COLO668 (cell line): ENCODE results near the gene PHF2.

Experiments
- DNase-seq: peaks from one replicate; lab custom pipeline; 2025; ENCODE audit not compliant: unreplicated experiment; lab: John Stamatoyannopoulos, UW

The PHF2 gene

GRCh38 chr9:93598647-93599241, 22.4 kb downstream of the PHF2 start:
- DNase-seq: no peak

- DNase-seq: peak; percentile 72
Observed at GRCh38 chr9:93599571-93600403, 23.4 kb downstream of the PHF2 start.

- peak; percentile 94 for DNase-seq
Observed at GRCh38 chr9:93600504-93600903, 24.1 kb downstream of the PHF2 start.

DNA sequence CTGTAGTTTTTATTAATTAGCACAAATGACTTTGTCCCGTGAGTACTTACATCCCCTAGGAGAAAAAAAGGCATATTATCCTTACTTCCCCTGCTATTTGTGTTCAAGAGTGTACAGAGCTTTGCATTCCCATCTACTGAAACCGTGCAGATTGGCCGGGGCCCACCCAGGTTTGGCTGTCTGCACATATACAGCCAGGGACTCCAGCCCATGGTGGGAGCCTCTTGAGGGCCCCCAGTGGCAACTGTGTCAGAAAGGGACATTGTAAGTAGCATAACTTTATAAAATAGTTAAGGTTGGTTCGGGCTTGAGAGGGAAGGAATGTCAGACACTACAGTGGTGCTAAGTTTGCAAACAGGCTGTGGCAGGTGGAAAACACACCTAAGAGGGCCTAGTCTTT, 24.7 kb downstream of the PHF2 start:
- DNase-seq: no peak

DNA sequence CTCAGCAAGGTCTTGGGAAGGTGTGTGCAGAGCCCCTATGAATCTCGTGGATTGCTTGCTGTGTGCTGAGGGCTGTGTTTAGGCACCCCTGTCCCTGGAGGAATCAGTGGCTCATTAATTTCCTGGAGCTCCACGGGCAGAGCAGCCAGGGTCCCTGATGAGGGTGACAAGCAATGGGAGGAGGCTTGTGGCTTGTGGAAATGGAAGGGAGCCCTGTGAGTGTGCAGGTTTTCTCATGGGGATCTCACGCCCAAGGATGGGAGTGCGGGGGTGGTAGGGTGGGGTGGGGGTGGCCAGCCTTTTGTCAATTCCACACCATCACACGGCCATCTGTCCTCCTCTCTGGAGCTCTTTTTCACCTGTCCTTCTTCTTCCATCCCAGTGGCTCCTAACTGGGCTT, 25.3 kb downstream of the PHF2 start:
- no peak for DNase-seq

GRCh38 chr9:93603011-93603410, 26.6 kb downstream of the PHF2 start:
- no peak for DNase-seq

DNA sequence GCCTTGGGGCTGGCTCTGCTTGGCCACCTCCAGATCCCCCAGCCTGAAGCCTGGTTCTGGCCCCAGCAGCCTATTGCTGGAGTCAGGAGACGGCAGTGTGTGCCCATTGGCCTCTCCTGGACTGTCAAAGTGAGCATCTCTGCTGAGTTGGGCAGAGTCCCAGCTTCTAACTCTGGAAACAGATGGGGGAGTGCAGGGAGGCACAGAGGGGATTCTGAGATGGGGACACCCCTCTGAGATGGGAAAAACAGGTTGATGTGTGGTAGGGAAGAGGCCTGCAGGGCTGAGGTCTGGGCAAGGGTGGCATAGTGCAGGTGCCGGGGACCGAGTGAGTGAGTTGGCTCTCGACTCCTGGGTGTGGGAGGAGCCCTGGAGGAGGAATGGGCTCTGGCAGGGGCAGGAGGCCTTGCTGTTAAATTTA, 27.5 kb downstream of the PHF2 start:
- DNase-seq: no peak

DNA sequence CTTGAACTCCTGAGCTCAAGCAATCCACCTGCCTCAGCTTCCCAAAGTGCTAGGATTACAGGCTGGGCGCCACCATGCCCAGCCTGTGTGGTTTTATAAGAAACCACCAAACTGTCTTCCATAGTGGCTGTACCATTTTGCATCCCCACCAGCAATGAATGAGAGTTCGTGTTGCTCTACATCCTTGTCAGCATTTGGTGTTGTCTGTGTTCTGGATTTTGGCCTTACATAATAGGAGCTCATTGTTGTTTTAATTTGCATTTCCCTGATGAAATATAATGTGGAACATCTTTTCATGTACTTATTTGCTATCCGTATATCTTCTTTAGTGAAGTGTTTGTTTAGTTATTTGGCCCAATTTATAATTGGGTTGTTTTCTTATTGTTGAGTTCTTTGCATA, 29.8 kb downstream of the PHF2 start:
- no peak for DNase-seq

DNA sequence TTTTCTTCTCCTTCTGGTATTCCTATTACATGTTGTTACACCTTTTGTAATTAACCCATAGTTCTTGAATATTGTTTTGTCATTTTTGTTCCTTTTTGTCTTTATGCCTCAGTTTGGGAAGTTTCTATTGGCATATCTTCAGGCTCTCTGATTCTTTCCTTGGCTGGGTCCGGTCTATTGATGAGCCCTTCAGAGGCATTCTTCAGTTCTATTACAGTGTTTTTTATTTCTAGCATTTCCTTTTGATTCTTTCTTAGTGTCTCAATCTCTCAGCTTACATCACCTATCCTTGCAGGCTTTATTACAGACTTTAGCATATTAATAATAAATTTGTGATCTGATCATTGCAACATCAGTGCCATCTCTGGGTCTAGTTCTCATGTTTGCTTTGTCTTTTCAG, 33.8 kb downstream of the PHF2 start:
- DNase-seq: no peak

DNA sequence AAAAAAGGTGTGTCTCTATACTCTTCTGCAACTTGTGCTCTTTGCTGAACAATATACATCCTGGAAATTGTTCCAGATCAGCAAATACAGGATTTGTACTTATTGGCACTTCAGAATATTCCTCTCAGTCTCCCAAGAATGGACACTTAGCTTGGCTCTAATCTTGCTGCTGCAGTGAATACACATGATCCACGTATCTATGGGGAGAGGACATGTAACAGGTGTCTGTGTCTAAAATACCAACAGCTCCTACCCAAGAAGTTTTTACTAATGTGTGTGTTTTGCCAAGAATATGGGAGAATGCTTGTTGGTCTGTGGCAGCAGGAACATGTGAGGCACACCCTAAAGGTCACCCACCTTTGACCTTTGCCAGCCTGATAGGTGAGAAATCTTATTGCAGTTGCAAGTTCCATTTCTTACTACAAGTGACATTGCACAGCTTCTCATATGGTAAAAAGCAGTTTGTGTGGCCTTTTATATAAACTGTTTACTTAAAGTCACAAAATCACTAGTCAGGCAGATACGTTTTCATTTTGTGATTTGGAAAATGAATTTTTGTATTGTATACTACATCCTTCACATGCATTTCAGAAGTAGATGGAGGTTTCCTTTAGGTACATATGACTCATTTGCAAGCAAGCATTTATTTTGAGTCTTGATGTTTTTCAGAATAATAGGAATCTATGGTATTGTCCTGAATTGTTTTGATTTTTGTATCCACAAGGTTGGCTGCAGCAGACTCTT, 35.8 kb downstream of the PHF2 start:
- DNase-seq: no peak

GRCh38 chr9:93612796-93613154, 36.4 kb downstream of the PHF2 start:
- peak; percentile 49 for DNase-seq

GRCh38 chr9:93613174-93613573, 36.8 kb downstream of the PHF2 start:
- no peak for DNase-seq

GRCh38 chr9:93613791-93614190, 37.4 kb downstream of the PHF2 start:
- no peak for DNase-seq

DNA sequence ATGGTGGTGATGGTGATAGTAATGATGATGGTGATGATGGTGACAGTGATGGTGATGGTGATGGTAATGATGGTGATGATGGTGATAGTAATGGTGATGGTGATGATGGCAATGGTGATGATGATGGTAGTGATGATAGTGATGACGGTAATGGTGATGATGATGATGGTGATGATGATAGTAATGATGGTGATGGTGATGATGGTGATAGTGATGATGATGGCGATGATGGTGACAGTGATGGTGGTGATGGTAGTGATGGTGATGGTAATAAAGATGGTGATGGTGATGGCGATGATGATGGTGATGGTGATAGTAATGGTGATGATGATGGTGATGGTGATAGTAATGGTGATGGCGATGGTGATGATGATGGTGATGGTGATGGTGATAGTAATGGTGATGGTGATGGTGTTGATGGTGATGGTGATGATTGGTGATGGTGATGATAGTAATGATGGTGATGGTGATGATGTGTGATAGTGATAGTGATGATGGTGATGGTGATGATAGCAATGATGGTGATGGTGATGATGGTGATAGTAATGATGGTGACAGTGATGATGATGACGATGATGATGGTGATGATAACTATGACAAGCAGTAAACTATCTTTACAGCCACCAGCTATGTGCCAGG, 38.6 kb downstream of the PHF2 start:
- no peak for DNase-seq

GRCh38 chr9:93616044-93616443, 39.7 kb downstream of the PHF2 start:
- no peak for DNase-seq

DNA sequence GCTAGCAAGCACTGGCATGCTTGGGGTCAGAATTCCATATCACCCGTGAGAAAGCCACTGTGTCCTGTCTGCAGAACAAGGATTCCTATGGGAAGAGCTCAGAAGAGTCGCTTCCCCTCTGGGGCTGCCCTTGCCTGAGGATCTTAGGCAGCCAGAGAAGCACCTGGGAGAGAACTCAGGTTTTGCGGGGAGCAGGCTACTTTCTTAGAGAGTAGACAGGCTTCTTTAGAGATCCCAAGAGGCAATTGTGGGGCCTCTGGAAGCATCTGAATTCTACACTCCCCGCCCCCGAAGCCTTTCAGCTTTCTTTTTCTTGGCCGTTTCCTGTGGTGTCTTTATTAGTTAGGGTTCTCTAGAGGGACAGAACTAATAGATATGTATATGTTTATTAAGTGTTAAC, 40.9 kb downstream of the PHF2 start:
- no peak for DNase-seq

GRCh38 chr9:93619272-93619775, 42.9 kb downstream of the PHF2 start:
- DNase-seq: no peak

DNA sequence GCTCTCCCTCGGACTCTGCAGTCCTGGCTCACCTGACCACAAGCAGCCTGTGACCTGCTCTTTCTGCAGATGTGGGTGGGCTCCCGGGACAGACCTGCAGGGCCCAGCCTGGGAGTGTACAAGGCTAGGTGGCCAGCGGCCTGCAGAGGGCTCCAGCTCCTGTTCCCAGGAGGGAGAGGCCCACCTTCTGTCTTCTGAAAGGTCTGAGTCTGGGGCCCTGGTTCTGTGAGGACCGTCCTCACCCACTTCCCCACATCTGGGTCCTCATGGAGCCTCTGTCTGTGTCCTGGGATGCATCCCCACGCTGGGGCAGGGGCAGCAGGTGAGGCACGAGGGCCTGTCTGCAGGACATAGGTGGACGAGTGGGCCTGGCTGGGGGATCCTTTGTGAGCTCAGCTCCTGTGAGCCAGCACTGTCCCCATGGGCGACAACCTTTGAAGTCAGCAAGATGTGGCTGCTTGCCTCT, 43.7 kb downstream of the PHF2 start:
- no peak for DNase-seq

- DNase-seq: no peak
Observed at GRCh38 chr9:93620881-93621820, 44.8 kb downstream of the PHF2 start.

DNA sequence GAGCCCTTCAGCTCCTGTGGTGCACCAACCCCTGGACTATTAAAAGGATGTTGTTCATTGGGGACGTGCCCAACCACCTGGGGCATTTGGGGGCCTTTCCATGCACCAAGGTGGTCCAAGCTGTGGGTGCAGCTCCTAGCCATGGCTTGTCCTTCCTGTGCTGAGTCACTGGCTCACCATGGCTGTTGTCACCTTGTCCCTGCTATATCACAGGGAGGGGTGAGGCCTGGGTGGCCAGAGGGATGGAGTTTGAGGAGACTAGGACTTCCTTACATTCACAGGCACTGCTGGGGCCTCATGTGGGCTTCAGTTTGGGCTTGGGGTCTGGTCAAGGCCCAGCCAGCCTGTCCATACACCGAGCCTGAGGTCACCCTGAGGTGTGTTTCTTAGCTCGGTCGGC, 45.5 kb downstream of the PHF2 start:
- no peak for DNase-seq
